NCI-H1105 treated with DMSO at 0.1 percent for 48 hours (cell line): ENCODE data around the gene MAMDC4.
"Not testable (repeated sequence)": the region's sequence is repeated elsewhere in the genome, so short reads cannot be mapped to it uniquely, and the experiment has no call there.

Experiments
- DNase-seq: peaks from one replicate; lab custom pipeline; 2025; lab: John Stamatoyannopoulos, UW

MAMDC4 gene

GRCh38 chr9:136825295-136826187, 26.6 kb upstream of the MAMDC4 start:
- DNase-seq = no peak

GRCh38 chr9:136826188-136826541, 26.0 kb upstream of the MAMDC4 start:
- no peak for DNase-seq

- DNase-seq = no peak
These were observed 25.2 kb upstream of the MAMDC4 start for GRCh38 chr9:136826703-136827582.

- DNase-seq = no peak
These were observed 24.2 kb upstream of the MAMDC4 start for GRCh38 chr9:136827794-136828473.

GRCh38 chr9:136828474-136829140, 23.5 kb upstream of the MAMDC4 start:
- no peak for DNase-seq

GRCh38 chr9:136829412-136829811, 22.7 kb upstream of the MAMDC4 start:
- no peak for DNase-seq

- no peak for DNase-seq
These were observed 21.9 kb upstream of the MAMDC4 start for GRCh38 chr9:136829981-136830885.

GRCh38 chr9:136831002-136831719, 21.0 kb upstream of the MAMDC4 start:
- DNase-seq = no peak

- DNase-seq = no peak
These were observed 20.4 kb upstream of the MAMDC4 start for GRCh38 chr9:136831720-136832104.

- DNase-seq = no peak
These were observed 19.6 kb upstream of the MAMDC4 start for GRCh38 chr9:136832581-136832980.

GRCh38 chr9:136833381-136834048, 18.6 kb upstream of the MAMDC4 start:
- DNase-seq = not testable (repeated sequence)

GRCh38 chr9:136835162-136835931, 16.8 kb upstream of the MAMDC4 start:
- no peak for DNase-seq

GRCh38 chr9:136835932-136836904, 15.9 kb upstream of the MAMDC4 start:
- no peak for DNase-seq

GRCh38 chr9:136837146-136837855, 14.8 kb upstream of the MAMDC4 start:
- DNase-seq = no peak

GRCh38 chr9:136837856-136838277, 14.3 kb upstream of the MAMDC4 start:
- not testable (repeated sequence) for DNase-seq

- DNase-seq = no peak
These were observed 13.6 kb upstream of the MAMDC4 start for GRCh38 chr9:136838314-136839228.
